NOMO-1 treated with DMSO at 0.1 percent for 48 hours (cell line): ENCODE data around the gene ATXN3.

ENCODE experiments used
- DNase-seq: peaks from one replicate; lab custom pipeline; 2025; ENCODE audit not compliant: unreplicated experiment; lab: John Stamatoyannopoulos, UW

Gene ATXN3

DNA sequence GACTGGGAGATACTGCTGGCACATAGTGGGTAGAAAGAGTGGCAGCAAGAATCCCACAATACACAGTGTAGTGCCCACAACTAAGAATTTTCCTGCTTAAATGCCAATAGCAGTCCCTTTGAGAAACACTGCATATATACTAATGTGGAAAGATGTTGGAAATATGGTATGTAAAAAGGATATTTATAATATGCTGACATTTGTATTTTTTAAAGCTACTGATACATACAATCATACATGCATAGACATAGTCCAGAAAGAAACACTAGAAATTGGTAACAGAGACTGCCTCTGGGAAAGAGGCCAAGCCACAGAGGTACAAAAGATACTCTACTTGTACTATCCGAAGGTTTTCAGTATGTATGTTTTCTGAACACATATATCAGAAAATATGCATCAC lies 96.8 kb downstream of the ATXN3 start:
- no peak for DNase-seq
